ENCODE data around the gene RRP36. TPM values are rescaled to one million over a fixed set of nuclear protein-coding genes. Genes with fewer than 3 reads are reported as not detected.
A peak's percentile ranks its signal among the peaks of the same experiment; 100 is the strongest.
"Not testable (repeated sequence)": the region's sequence is repeated elsewhere in the genome, so short reads cannot be mapped to it uniquely, and the experiment has no call there.

Gene RRP36
- total RNA-seq, 6 experiments from 2014 or later: 21.8 to 45.0 (median 23.3) TPM

GRCh38 chr6:42989923-42990322 lies 31.5 kb upstream of the RRP36 start:
- H3K9me3 ChIP-seq: no peaks in the 10 kb centered on the region
- intact Hi-C loops (cut with DNase I): loop anchor here in 1 of 2 donors (10.0 kb wide), 1 partner anchor 65 kb away; the partner anchor contains the start of gene CNPY3
- no peak overlapping the region for H3K27ac ChIP-seq
- H3K36me3 ChIP-seq: peaks cover 0 to 13% (median 0%) of the 10 kb centered on the region in 4 donors
- no peak overlapping the region for H3K4me3 ChIP-seq
- H3K4me1 ChIP-seq: peaks cover 0 to 13% (median 3%) of the 10 kb centered on the region in 4 donors
- 85% methylated on average over 3 of the region's 5 CpGs for WGBS (ENCODE audit: insufficient coverage, low coverage, low lambda C conversion rate, missing lambda C conversion rate)
- ATAC-seq (no peak), DNase-seq (no peak)
- TF ChIP-seq POLR2A (IDR thresholded peaks at IDR 0.05) (no peak), CTCF (IDR thresholded peaks at IDR 0.05) (no peak)
- no peaks in the 10 kb centered on the region for H3K27me3 ChIP-seq

- ATAC-seq: no peak
- Histone ChIP-seq H3K27ac (no peak overlapping the region), H3K4me3 (no peak overlapping the region), H3K36me3 (peaks cover 0 to 13% (median 0%) of the 10 kb centered on the region in 4 donors), H3K27me3 (no peaks in the 10 kb centered on the region), H3K4me1 (peaks cover 0 to 8% (median 0%) of the 10 kb centered on the region in 4 donors), H3K9me3 (no peaks in the 10 kb centered on the region)
- WGBS (ENCODE audit: insufficient coverage, low coverage, low lambda C conversion rate, missing lambda C conversion rate): 94% methylated on average over 2 of the region's 2 CpGs
- intact Hi-C loops (cut with DNase I): no loop called here
- DNase-seq: no peak
- no peak for TF ChIP-seq POLR2A (IDR thresholded peaks at IDR 0.05)
- no peak for TF ChIP-seq CTCF (IDR thresholded peaks at IDR 0.05)
Observed at GRCh38 chr6:42993445-42993844, 28.0 kb upstream of the RRP36 start.

DNA sequence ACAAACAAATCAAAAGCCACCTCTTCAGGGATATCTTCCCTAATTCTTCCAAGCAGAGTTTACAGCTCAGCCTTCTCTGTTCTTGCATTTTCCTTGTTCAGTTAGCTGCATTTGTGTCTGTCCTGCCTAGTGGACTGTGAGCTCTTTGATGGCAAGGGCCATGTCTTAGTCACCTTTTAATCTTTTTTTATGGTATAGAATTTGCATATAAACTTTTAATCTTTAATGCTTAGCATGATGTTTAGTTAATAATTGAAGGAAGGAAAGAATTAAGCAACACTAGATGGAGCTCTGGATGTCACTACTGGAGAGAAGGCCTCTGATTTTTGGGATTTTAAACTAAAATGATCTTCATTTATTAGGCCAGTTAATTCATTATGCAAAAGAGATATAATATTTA lies 24.9 kb upstream of the RRP36 start:
- ATAC-seq: peak; percentile 33 to 57 (median 52)
- H3K4me3 ChIP-seq: no peak overlapping the region
- H3K36me3 ChIP-seq: no peaks in the 10 kb centered on the region
- intact Hi-C loops (cut with DNase I): no loop called here
- DNase-seq: no peak
- H3K9me3 ChIP-seq: no peaks in the 10 kb centered on the region
- peaks cover 0 to 8% (median 0%) of the 10 kb centered on the region in 4 donors for H3K4me1 ChIP-seq
- no peaks in the 10 kb centered on the region for H3K27me3 ChIP-seq
- no peak for TF ChIP-seq POLR2A (IDR thresholded peaks at IDR 0.05)
- peak in 3 of 4 donors; percentile 7 to 30 (median 24) for TF ChIP-seq CTCF (IDR thresholded peaks at IDR 0.05)
- no peak overlapping the region for H3K27ac ChIP-seq

GRCh38 chr6:42998205-42998604 lies 23.2 kb upstream of the RRP36 start:
- DNase-seq; H3K4me1 ChIP-seq; H3K36me3 ChIP-seq; H3K9me3 ChIP-seq; H3K27me3 ChIP-seq; intact Hi-C loops (cut with DNase I); H3K4me3 ChIP-seq; H3K27ac ChIP-seq: not testable (repeated sequence)
- peak in 2 of 4 donors; percentile 32 to 65 for ATAC-seq
- WGBS (ENCODE audit: insufficient coverage, low coverage, low lambda C conversion rate, missing lambda C conversion rate): 52% methylated on average over 7 of the region's 9 CpGs

DNA sequence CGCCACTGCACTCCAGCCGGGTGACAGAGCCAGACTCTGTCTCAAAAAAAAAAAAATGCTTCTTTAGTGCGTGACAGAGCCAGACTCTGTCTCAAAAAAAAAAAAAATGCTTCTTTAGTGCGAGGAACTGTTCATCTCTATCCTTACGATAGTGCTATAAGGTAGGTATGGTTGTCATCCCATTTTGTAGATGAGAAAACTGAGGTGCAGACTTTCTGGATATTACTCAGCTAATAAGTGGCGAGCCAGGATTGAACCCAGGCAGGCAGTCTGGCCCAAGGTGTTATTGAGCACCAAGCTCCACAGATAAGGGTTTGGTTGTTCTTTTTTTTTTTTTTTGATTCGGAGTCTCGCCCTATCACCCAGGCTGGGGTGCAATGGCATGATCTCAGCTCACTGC lies 19.6 kb upstream of the RRP36 start:
- ATAC-seq (no peak), DNase-seq (no peak)
- Histone ChIP-seq H3K4me1 (peaks cover 0 to 2% (median 0%) of the 10 kb centered on the region in 4 donors), H3K4me3 (no peak overlapping the region), H3K9me3 (no peaks in the 10 kb centered on the region), H3K27ac (no peak overlapping the region), H3K36me3 (peaks cover 0 to 4% (median under 1%) of the 10 kb centered on the region in 4 donors), H3K27me3 (no peaks in the 10 kb centered on the region)
- TF ChIP-seq CTCF (IDR thresholded peaks at IDR 0.05): no peak
- TF ChIP-seq POLR2A (IDR thresholded peaks at IDR 0.05): no peak
- intact Hi-C loops (cut with DNase I): no loop called here
- WGBS (ENCODE audit: insufficient coverage, low coverage, low lambda C conversion rate, missing lambda C conversion rate): 91% methylated on average over 7 of the region's 8 CpGs

Measured in right lobe of liver (tissue), 6 donors.